GM18499 (cell line): ENCODE results near the gene AWAT2.

ENCODE experiments used
- ATAC-seq: cut with Tn5 transposase; IDR thresholded peaks from one replicate; pipeline ENCODE4 v1.9.1; 2021; ENCODE audit warnings: moderate number of reproducible peaks; ENCODE audit not compliant: insufficient read depth, unreplicated experiment

The AWAT2 gene

GRCh38 chrX:70049925-70050324, at the start of gene AWAT2:
AWAT2 (minus strand) TSS chrX:70049938; CDS start chrX:70049932, 6 bp downstream.
- ATAC-seq = no peak

- ATAC-seq = no peak
Observed at GRCh38 chrX:70096052-70096451, 46.3 kb upstream of the AWAT2 start.

GRCh38 chrX:70092247-70092646, 42.5 kb upstream of the AWAT2 start:
- no peak for ATAC-seq

- no peak for ATAC-seq
Observed at GRCh38 chrX:70089604-70090297, 40.0 kb upstream of the AWAT2 start.

GRCh38 chrX:70088751-70089150, 39.0 kb upstream of the AWAT2 start:
- ATAC-seq = no peak

GRCh38 chrX:70087857-70088630, 38.3 kb upstream of the AWAT2 start:
- no peak for ATAC-seq

GRCh38 chrX:70084592-70085240, 35.0 kb upstream of the AWAT2 start:
- ATAC-seq = no peak

GRCh38 chrX:70082723-70083122, 33.0 kb upstream of the AWAT2 start:
- ATAC-seq = no peak

- no peak for ATAC-seq
Observed at GRCh38 chrX:70079870-70080269, 30.1 kb upstream of the AWAT2 start.

- ATAC-seq = no peak
Observed at GRCh38 chrX:70079297-70079696, 29.6 kb upstream of the AWAT2 start.

GRCh38 chrX:70066646-70067045, 16.9 kb upstream of the AWAT2 start:
- no peak for ATAC-seq

- ATAC-seq = no peak
Observed at GRCh38 chrX:70062961-70063550, 13.3 kb upstream of the AWAT2 start.

- no peak for ATAC-seq
Observed at GRCh38 chrX:70062076-70062475, 12.3 kb upstream of the AWAT2 start, which contains the start of gene OTUD6A. OTUD6A (plus strand) TSS chrX:70062457; CDS start chrX:70062525, 68 bp downstream.

- ATAC-seq = no peak
Observed at GRCh38 chrX:70054391-70054790, 4.7 kb upstream of the AWAT2 start.

- ATAC-seq = no peak
Observed at GRCh38 chrX:70052895-70053615, 3.3 kb upstream of the AWAT2 start.

- ATAC-seq = no peak
Observed at GRCh38 chrX:70049406-70049805, 332 bp downstream of the AWAT2 start.

- no peak for ATAC-seq
Observed at GRCh38 chrX:70046978-70047377, 2.8 kb downstream of the AWAT2 start.

GRCh38 chrX:70044541-70045245, 5.0 kb downstream of the AWAT2 start:
- ATAC-seq = no peak

- no peak for ATAC-seq
Observed at GRCh38 chrX:70043685-70044084, 6.1 kb downstream of the AWAT2 start.
